HEK293 (cell line): ENCODE data around the gene SNCG.

ENCODE experiments used
- CTCF ChIA-PET: fragments of 350-600 bp; formaldehyde crosslinking; extraction: SDS; loops from one replicate; lab custom pipeline; 2021; ENCODE audit warnings: antibody characterized with exemption; lab: Yijun Ruan, JAX
- POLR2A ChIA-PET: fragments of 300-600 bp; formaldehyde crosslinking; extraction: SDS; loops from one replicate; lab custom pipeline; 2020; ENCODE audit warnings: antibody characterized with exemption, inconsistent platforms; lab: Yijun Ruan, JAX
- H3K27ac ChIP-seq: fragments of 200-500 bp; sonication (Bioruptor generic); 2 replicates; pipeline ENCODE4 v1.5.1; 2014; ENCODE audit warnings: low read depth, low read length, control low read depth, inconsistent platforms; ENCODE audit errors: extremely low read depth
- H3K36me3 ChIP-seq, 2 experiments: fragments of 200-500 bp in 1 of 2; sonication (Bioruptor generic) in 1 of 2; 1 replicate in 1 of 2; 2 replicates in 1 of 2; pipeline ENCODE4 v1.5.1; 2014 to 2017; ENCODE audit warnings: inconsistent platforms in 2 of 2, low read length in 2 of 2; ENCODE audit not compliant: control insufficient read depth in 2 of 2, insufficient read depth in 1 of 2
- H3K4me1 ChIP-seq: fragments of 200-500 bp; sonication (Bioruptor generic); 2 replicates; pipeline ENCODE4 v1.5.1; 2014; ENCODE audit warnings: mild to moderate bottlenecking, low read length, inconsistent platforms; ENCODE audit not compliant: control insufficient read depth, insufficient read depth
- H3K4me3 ChIP-seq: 2 replicates; pipeline ENCODE4 v1.5.1; 2011; ENCODE audit warnings: low read depth, mild to moderate bottlenecking, control low read depth, low read length, moderate library complexity
- H3K9me3 ChIP-seq: fragments of 200-500 bp; sonication (Bioruptor generic); 2 replicates; pipeline ENCODE4 v1.5.1; 2014; ENCODE audit warnings: low read depth, low read length, inconsistent platforms; ENCODE audit not compliant: control insufficient read depth, insufficient read depth
- ATF2 ChIP-seq: fragments of 450-650 bp; formaldehyde crosslinking; IDR thresholded peaks from 2 replicates; pipeline ENCODE4 v1.5.1; 2016; ENCODE audit warnings: missing biosample characterization, missing genetic modification characterization, low read depth
- EGR2 ChIP-seq: fragments of 450-650 bp; formaldehyde crosslinking; IDR thresholded peaks from 2 replicates; pipeline ENCODE4 v1.5.1; 2016; ENCODE audit warnings: low read depth, missing biosample characterization, missing genetic modification characterization
- GLI2 ChIP-seq: fragments of 450-650 bp; formaldehyde crosslinking; IDR thresholded peaks from 2 replicates; pipeline ENCODE4; 2017; ENCODE audit warnings: missing biosample characterization, missing genetic modification characterization, low read depth, borderline replicate concordance
- GLIS1 ChIP-seq: fragments of 450-650 bp; formaldehyde crosslinking; IDR thresholded peaks from 2 replicates; pipeline ENCODE4 v1.5.1; 2016; ENCODE audit warnings: missing biosample characterization, missing genetic modification characterization
- GLIS2 ChIP-seq: fragments of 450-650 bp; formaldehyde crosslinking; IDR thresholded peaks from 2 replicates; pipeline ENCODE4 v1.5.1; 2016; ENCODE audit warnings: missing biosample characterization, missing genetic modification characterization
- ZIC2 ChIP-seq: fragments of 450-650 bp; formaldehyde crosslinking; IDR thresholded peaks from 2 replicates; pipeline ENCODE4 v1.5.1; 2016; ENCODE audit warnings: missing biosample characterization, missing genetic modification characterization
- ZNF114 ChIP-seq: fragments of 450-650 bp; formaldehyde crosslinking; IDR thresholded peaks from 2 replicates; pipeline ENCODE4 v1.5.0; 2017; ENCODE audit warnings: missing biosample characterization, missing genetic modification characterization
- ZNF138 ChIP-seq: fragments of 450-650 bp; formaldehyde crosslinking; IDR thresholded peaks from 2 replicates; pipeline ENCODE4 v1.5.1; 2016; ENCODE audit warnings: missing biosample characterization, missing genetic modification characterization, borderline replicate concordance
- ZNF202 ChIP-seq: fragments of 450-650 bp; formaldehyde crosslinking; IDR thresholded peaks from 2 replicates; pipeline ENCODE4 v1.5.1; 2016; ENCODE audit warnings: missing biosample characterization, missing genetic modification characterization, borderline replicate concordance
- ZNF280C ChIP-seq: fragments of 450-650 bp; formaldehyde crosslinking; IDR thresholded peaks from 2 replicates; pipeline ENCODE4 v1.5.1; 2016; ENCODE audit warnings: missing biosample characterization, missing genetic modification characterization
- ZNF473 ChIP-seq: fragments of 450-650 bp; formaldehyde crosslinking; IDR thresholded peaks from 2 replicates; pipeline ENCODE4 v1.5.1; 2017; ENCODE audit warnings: missing biosample characterization, missing genetic modification characterization
- ZNF518A ChIP-seq: fragments of 450-650 bp; formaldehyde crosslinking; conservative IDR thresholded peaks from 2 replicates; pipeline ENCODE4 v1.5.1; 2016; ENCODE audit warnings: low read depth, missing biosample characterization, missing genetic modification characterization
- ZNF600 ChIP-seq: fragments of 450-650 bp; formaldehyde crosslinking; IDR thresholded peaks from 2 replicates; pipeline ENCODE4 v1.5.1; 2016; ENCODE audit warnings: missing biosample characterization, missing genetic modification characterization
- ZNF623 ChIP-seq: fragments of 450-650 bp; formaldehyde crosslinking; IDR thresholded peaks from 2 replicates; pipeline ENCODE4 v1.5.1; 2016; ENCODE audit warnings: missing biosample characterization, missing genetic modification characterization
- ZSCAN18 ChIP-seq: fragments of 450-650 bp; formaldehyde crosslinking; IDR thresholded peaks from 2 replicates; pipeline ENCODE4 v1.5.1; 2016; ENCODE audit warnings: missing biosample characterization, missing genetic modification characterization

The SNCG gene

GRCh38 chr10:86961481-86962091 is 3.2 kb downstream of the SNCG start:
- no peaks in the 10 kb centered on the region for H3K9me3 ChIP-seq
- H3K36me3 ChIP-seq, result no peaks in the 10 kb centered on the region
- CTCF ChIA-PET, result interaction anchor here (0.7 to 1.7 kb wide), 5 partner anchors 13 to 256 kb away, joined by 3 to 8 read pairs (median 3); no protein-coding TSS in a partner anchor
- POLR2A ChIA-PET, result no interaction called here
- H3K4me1 ChIP-seq, result no peaks in the 10 kb centered on the region
- TF ChIP-seq ZNF600 (tag by site-specific recombination) (0 out of 2 replicates have a peak, but pooled peaks have one; percentile 35), ZNF202 (tag by site-specific recombination) (no peak)
- H3K27ac ChIP-seq, result no peak overlapping the region
- H3K4me3 ChIP-seq, result no peak overlapping the region

GRCh38 chr10:86962136-86962980 is 4.0 kb downstream of the SNCG start:
- TF ChIP-seq GLI2 (no peak), ZNF623 (tag by site-specific recombination) (no peak), EGR2 (peak; percentile 33; the same call in 1 of the 2 replicates), ZIC2 (peak; percentile 55), GLIS1 (tag by site-specific recombination) (peak; percentile 35; the same call in 1 of the 2 replicates), GLIS2 (tag by site-specific recombination) (peak; percentile 57)
- ChIA-PET CTCF (interaction anchor here (0.5 to 0.7 kb wide), 3 partner anchors 14 to 255 kb away, joined by 3 to 4 read pairs (median 3); no protein-coding TSS in a partner anchor), POLR2A (no interaction called here)
- Histone ChIP-seq H3K4me3 (no peak overlapping the region), H3K4me1 (no peaks in the 10 kb centered on the region), H3K27ac (no peak overlapping the region), H3K9me3 (no peaks in the 10 kb centered on the region), H3K36me3 (no peaks in the 10 kb centered on the region)

- ChIA-PET CTCF (interaction anchor here (0.5 to 1.9 kb wide), 2 partner anchors 15 to 274 kb away, joined by 4 read pairs; no protein-coding TSS in a partner anchor), POLR2A (no interaction called here)
- no peaks in the 10 kb centered on the region for H3K36me3 ChIP-seq
- no peaks in the 10 kb centered on the region for H3K9me3 ChIP-seq
- H3K4me1 ChIP-seq, result no peaks in the 10 kb centered on the region
- no peak overlapping the region for H3K4me3 ChIP-seq
- no peak overlapping the region for H3K27ac ChIP-seq
- no peak for TF ChIP-seq ZNF138 (tag by site-specific recombination)
- TF ChIP-seq ZNF280C (tag by site-specific recombination), result no peak
- TF ChIP-seq ZNF473, result no peak
- no peak for TF ChIP-seq ZNF114 (tag by site-specific recombination)
- no peak for TF ChIP-seq ATF2 (tag by site-specific recombination)
- TF ChIP-seq ZNF518A, result no peak
- TF ChIP-seq ZSCAN18 (tag by site-specific recombination), result no peak
These were observed 4.5 kb downstream of the SNCG start for GRCh38 chr10:86962981-86963310.
